PC-3 (cell line): ENCODE measurements around the gene H3-3A. TPM values are rescaled to one million over a fixed set of nuclear protein-coding genes. Genes with fewer than 3 reads are reported as not detected.

Experiments
- ATAC-seq: fragments of 200-7000 bp; cut with Tn5 transposase; 2 replicates; pipeline ENCODE4 v1.9.1; 2020; ENCODE audit warnings: mild to moderate bottlenecking, moderate library complexity
- BruUV-seq: library from RNA; stranded (reverse); fragments of 400-500 nt; replicated peaks from 2 replicates; lab custom pipeline; 2021; lab: Mats Ljungman, UMichigan
- CTCF ChIA-PET: fragments of 300-600 bp; sonication (Branson Sonifier 250); formaldehyde crosslinking; loops from one replicate; lab custom pipeline; 2022; ENCODE audit warnings: antibody characterized with exemption; lab: Charles Lee
- POLR2A ChIA-PET: fragments of 300-600 bp; sonication (Branson Sonifier 250); formaldehyde crosslinking; loops from one replicate; lab custom pipeline; 2022; ENCODE audit warnings: antibody characterized with exemption; ENCODE audit not compliant: unreplicated experiment; lab: Charles Lee
- DNase-seq: peaks from one replicate; pipeline ENCODE4 v3.0.0-alpha.2; 2015
- H2AFZ ChIP-seq: fragments of 300-600 bp; sonication (generic); 2 replicates; pipeline ENCODE4 v1.6.0; 2016; ENCODE audit warnings: antibody characterized with exemption, low read length
- H3F3A ChIP-seq: fragments of 300-600 bp; sonication (generic); one replicate; pipeline ENCODE4 v1.6.0; 2017; ENCODE audit warnings: antibody characterized with exemption, low read length, control low read depth, mild to moderate bottlenecking; ENCODE audit not compliant: unreplicated experiment
- H3K27ac ChIP-seq: fragments of 300-600 bp; sonication (generic); 2 replicates; pipeline ENCODE4 v1.5.1; 2016; ENCODE audit warnings: mild to moderate bottlenecking, low read length
- H3K27me3 ChIP-seq: fragments of 300-600 bp; sonication (generic); 2 replicates; pipeline ENCODE4 v1.6.1; 2016; ENCODE audit warnings: low read length, mixed read lengths
- H3K36me3 ChIP-seq: fragments of 300-600 bp; sonication (generic); 2 replicates; pipeline ENCODE4 v1.6.1; 2016; ENCODE audit warnings: low read depth, mixed run types, low read length, mixed read lengths
- H3K4me1 ChIP-seq: fragments of 300-600 bp; sonication (generic); 2 replicates; pipeline ENCODE4 v1.5.1; 2016; ENCODE audit warnings: low read length; ENCODE audit not compliant: insufficient read depth
- H3K4me2 ChIP-seq: fragments of 300-600 bp; sonication (generic); 2 replicates; pipeline ENCODE4 v1.6.0; 2016; ENCODE audit warnings: low read length
- H3K4me3 ChIP-seq: fragments of 300-600 bp; sonication (generic); 2 replicates; pipeline ENCODE4 v1.5.1; 2016; ENCODE audit warnings: mild to moderate bottlenecking, low read length, mixed read lengths
- H3K79me2 ChIP-seq: fragments of 300-600 bp; sonication (generic); 2 replicates; pipeline ENCODE4 v1.6.1; 2017; ENCODE audit warnings: low read length, mixed read lengths
- H3K9ac ChIP-seq: fragments of 300-600 bp; sonication (generic); 2 replicates; pipeline ENCODE4 v1.6.0; 2016; ENCODE audit warnings: mild to moderate bottlenecking, low read length
- H3K9me2 ChIP-seq: fragments of 300-600 bp; sonication (generic); replicated peaks from 2 replicates; pipeline ENCODE4 v1.6.1; 2016; ENCODE audit warnings: mixed run types, low read length, mixed read lengths
- H3K9me3 ChIP-seq: fragments of 300-600 bp; sonication (generic); 2 replicates; pipeline ENCODE4 v1.6.1; 2016; ENCODE audit warnings: low read length, mixed read lengths
- H4K20me1 ChIP-seq: fragments of 300-600 bp; sonication (generic); 2 replicates; pipeline ENCODE4 v1.6.1; 2016; ENCODE audit warnings: low read length, mixed read lengths
- CTCF ChIP-seq: fragments of 300-600 bp; sonication (generic); conservative IDR thresholded peaks from 2 replicates; pipeline ENCODE4 v1.5.1; 2017; ENCODE audit warnings: antibody characterized with exemption, low read depth, mild to moderate bottlenecking, low read length
- EZH2 ChIP-seq: fragments of 300-600 bp; sonication (generic); IDR thresholded peaks from one replicate; pipeline ENCODE4 v1.6.1; 2017; ENCODE audit warnings: antibody characterized with exemption, mild to moderate bottlenecking, low read length; ENCODE audit not compliant: unreplicated experiment
- EZH2phosphoT487 ChIP-seq: fragments of 300-600 bp; sonication (generic); IDR thresholded peaks from 2 replicates; pipeline ENCODE4 v1.6.1; 2018; ENCODE audit warnings: mild to moderate bottlenecking, antibody characterized with exemption, low read length, borderline replicate concordance
- intact Hi-C: fragments of 100-400 bp; cut with micrococcal nuclease; formaldehyde crosslinking; loops from 2 replicates; pipeline ENCODE4 v1.9.0; 2023
- total RNA-seq: library from RNA; depleted of rRNA; stranded (reverse); fragments of >200 nt; gene quantifications from 2 replicates; pipeline ENCODE4 v1.2.3, GENCODE V29; 2014

Gene H3-3A
- total RNA-seq, 1 experiment from 2014 or later: 273 TPM

GRCh38 chr1:226118357-226118756, 55.8 kb downstream of the H3-3A start:
- intact Hi-C loops: no loop called here
- no peaks in the 10 kb centered on the region for H3K79me2 ChIP-seq
- no peak for TF ChIP-seq CTCF
- TF ChIP-seq EZH2: no peak
- no peak for TF ChIP-seq EZH2phosphoT487
- no peak overlapping the region for H3K27ac ChIP-seq
- no peak overlapping the region for H3K4me2 ChIP-seq
- H3K4me3 ChIP-seq: no peak overlapping the region
- H2AFZ ChIP-seq: no peak overlapping the region
- POLR2A ChIA-PET: no interaction called here
- H3F3A ChIP-seq: peaks cover 3% of the 10 kb centered on the region
- H3K27me3 ChIP-seq: no peaks in the 10 kb centered on the region
- H3K4me1 ChIP-seq: peaks cover 12% of the 10 kb centered on the region
- no TSS peak for BruUV-seq
- no peaks in the 10 kb centered on the region for H3K9me3 ChIP-seq
- no peaks in the 10 kb centered on the region for H4K20me1 ChIP-seq
- H3K9ac ChIP-seq: no peak overlapping the region
- no peaks in the 10 kb centered on the region for H3K36me3 ChIP-seq
- DNase-seq (no peak), ATAC-seq (no peak)
- CTCF ChIA-PET: interaction anchor here (1.6 kb wide), 1 partner anchor 54 kb away, joined by 5 read pairs; no protein-coding TSS in a partner anchor
- no peaks in the 10 kb centered on the region for H3K9me2 ChIP-seq

GRCh38 chr1:226119169-226119568, 56.7 kb downstream of the H3-3A start:
- Histone ChIP-seq H3K36me3 (no peaks in the 10 kb centered on the region), H3K9me3 (no peaks in the 10 kb centered on the region), H3K27me3 (no peaks in the 10 kb centered on the region), H3K9me2 (no peaks in the 10 kb centered on the region), H3K4me1 (peaks cover 20% of the 10 kb centered on the region), H4K20me1 (no peaks in the 10 kb centered on the region), H3K27ac (no peak overlapping the region), H3K4me3 (no peak overlapping the region), H2AFZ (no peak overlapping the region), H3K79me2 (no peaks in the 10 kb centered on the region), H3K4me2 (no peak overlapping the region), H3F3A (peaks cover 5% of the 10 kb centered on the region), H3K9ac (no peak overlapping the region)
- no peak for ATAC-seq
- ChIA-PET POLR2A (interaction anchor here (0.6 kb wide), 1 partner anchor 174 kb away, joined by 3 read pairs; no protein-coding TSS in a partner anchor), CTCF (interaction anchor here (1.6 kb wide), 1 partner anchor 54 kb away, joined by 5 read pairs; no protein-coding TSS in a partner anchor)
- BruUV-seq: no TSS peak
- no peak for DNase-seq
- intact Hi-C loops: no loop called here
- no peak for TF ChIP-seq EZH2phosphoT487
- TF ChIP-seq CTCF: no peak
- no peak for TF ChIP-seq EZH2

- no peaks in the 10 kb centered on the region for H3K36me3 ChIP-seq
- H3K79me2 ChIP-seq: no peaks in the 10 kb centered on the region
- POLR2A ChIA-PET: no interaction called here
- BruUV-seq: no TSS peak
- H4K20me1 ChIP-seq: no peaks in the 10 kb centered on the region
- H3K27ac ChIP-seq: no peak overlapping the region
- DNase-seq (no peak), ATAC-seq (no peak)
- H3K9me3 ChIP-seq: no peaks in the 10 kb centered on the region
- CTCF ChIA-PET: interaction anchor here (1.7 kb wide), 1 partner anchor 56 kb away, joined by 16 read pairs; no protein-coding TSS in a partner anchor
- intact Hi-C loops: loop anchor here (5.0 kb wide), 2 partner anchors 38 to 123 kb away; partner anchors contain the start of gene SDE2
- H3K4me1 ChIP-seq: peaks cover 32% of the 10 kb centered on the region
- H3K4me2 ChIP-seq: no peak overlapping the region
- H3K9ac ChIP-seq: no peak overlapping the region
- no peak overlapping the region for H3K4me3 ChIP-seq
- no peak for TF ChIP-seq EZH2phosphoT487
- no peak for TF ChIP-seq CTCF
- TF ChIP-seq EZH2: no peak
- no peak overlapping the region for H2AFZ ChIP-seq
- H3K27me3 ChIP-seq: no peaks in the 10 kb centered on the region
- H3F3A ChIP-seq: peaks cover 5% of the 10 kb centered on the region
- H3K9me2 ChIP-seq: no peaks in the 10 kb centered on the region
These were observed 57.9 kb downstream of the H3-3A start for GRCh38 chr1:226120398-226120797.
